ENCODE data around the gene HSBP1L1. TPM values are rescaled to one million over a fixed set of nuclear protein-coding genes. Genes with fewer than 3 reads are reported as not detected.

HSBP1L1 gene
- polyA plus RNA-seq, 1 of the 3 experiments (the other 2 are of a cell fraction) = 7.4 TPM

DNA sequence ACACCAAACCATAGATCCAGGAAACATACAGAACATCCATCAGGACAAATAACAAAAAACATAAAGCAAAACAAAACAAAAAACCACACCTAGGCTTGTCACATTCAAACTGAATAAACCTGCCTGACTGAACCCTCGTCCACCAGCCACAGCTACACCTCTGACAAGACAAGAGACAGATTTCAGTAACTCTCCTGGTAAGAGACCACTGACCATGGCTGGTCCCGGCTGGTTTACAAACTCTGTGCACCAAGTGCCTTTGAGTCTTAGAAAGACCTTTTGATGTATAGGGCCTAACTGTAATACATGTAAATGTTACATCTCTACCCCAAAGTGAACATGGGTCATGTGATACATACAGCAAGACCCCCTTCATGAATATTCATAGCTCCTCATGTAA, 8.2 kb upstream of the HSBP1L1 start (continued):
- TF ChIP-seq, protein P1, sequence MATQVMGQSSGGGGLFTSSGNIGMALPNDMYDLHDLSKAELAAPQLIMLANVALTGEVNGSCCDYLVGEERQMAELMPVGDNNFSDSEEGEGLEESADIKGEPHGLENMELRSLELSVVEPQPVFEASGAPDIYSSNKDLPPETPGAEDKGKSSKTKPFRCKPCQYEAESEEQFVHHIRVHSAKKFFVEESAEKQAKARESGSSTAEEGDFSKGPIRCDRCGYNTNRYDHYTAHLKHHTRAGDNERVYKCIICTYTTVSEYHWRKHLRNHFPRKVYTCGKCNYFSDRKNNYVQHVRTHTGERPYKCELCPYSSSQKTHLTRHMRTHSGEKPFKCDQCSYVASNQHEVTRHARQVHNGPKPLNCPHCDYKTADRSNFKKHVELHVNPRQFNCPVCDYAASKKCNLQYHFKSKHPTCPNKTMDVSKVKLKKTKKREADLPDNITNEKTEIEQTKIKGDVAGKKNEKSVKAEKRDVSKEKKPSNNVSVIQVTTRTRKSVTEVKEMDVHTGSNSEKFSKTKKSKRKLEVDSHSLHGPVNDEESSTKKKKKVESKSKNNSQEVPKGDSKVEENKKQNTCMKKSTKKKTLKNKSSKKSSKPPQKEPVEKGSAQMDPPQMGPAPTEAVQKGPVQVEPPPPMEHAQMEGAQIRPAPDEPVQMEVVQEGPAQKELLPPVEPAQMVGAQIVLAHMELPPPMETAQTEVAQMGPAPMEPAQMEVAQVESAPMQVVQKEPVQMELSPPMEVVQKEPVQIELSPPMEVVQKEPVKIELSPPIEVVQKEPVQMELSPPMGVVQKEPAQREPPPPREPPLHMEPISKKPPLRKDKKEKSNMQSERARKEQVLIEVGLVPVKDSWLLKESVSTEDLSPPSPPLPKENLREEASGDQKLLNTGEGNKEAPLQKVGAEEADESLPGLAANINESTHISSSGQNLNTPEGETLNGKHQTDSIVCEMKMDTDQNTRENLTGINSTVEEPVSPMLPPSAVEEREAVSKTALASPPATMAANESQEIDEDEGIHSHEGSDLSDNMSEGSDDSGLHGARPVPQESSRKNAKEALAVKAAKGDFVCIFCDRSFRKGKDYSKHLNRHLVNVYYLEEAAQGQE (IDR thresholded peaks at IDR 0.05; ENCODE audit: low read depth, low read length) = no peak
- no peak for TF ChIP-seq MEF2A (IDR thresholded peaks at IDR 0.05; ENCODE audit: borderline replicate concordance, low read depth)
- no peak for TF ChIP-seq SMC3 (IDR thresholded peaks at IDR 0.05; ENCODE audit: low read depth, low read length)

DNA sequence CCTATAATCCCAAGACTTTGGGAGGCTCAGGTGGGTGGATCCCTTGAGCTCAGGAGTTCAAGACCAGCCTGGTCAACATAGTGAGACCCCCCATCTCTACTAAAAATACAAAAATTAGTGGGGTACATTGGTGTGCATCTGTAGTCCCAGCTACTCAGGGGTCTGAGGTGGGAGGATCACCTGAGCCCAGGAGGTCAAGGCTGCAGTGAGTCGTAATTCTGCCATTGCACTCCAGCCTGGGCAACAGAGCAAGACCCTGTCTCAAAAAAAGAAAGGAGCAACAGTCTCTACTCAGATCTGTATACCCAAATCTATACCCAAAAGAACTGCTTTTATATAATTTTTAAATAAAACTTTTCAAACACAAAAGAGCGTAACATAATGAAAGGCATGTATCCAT, 5.5 kb upstream of the HSBP1L1 start:
- Histone ChIP-seq H3K9me2 (no peaks in the 10 kb centered on the region), H3K9me3 (no peaks in the 10 kb centered on the region), H3K4me3 (ENCODE audit: low read depth in 2 of 2, low read length in 1 of 2) (no peak overlapping the region), H3K79me2 (ENCODE audit: insufficient read depth) (no peaks in the 10 kb centered on the region), H3F3A (replicated peaks; ENCODE audit: insufficient read depth) (no peaks in the 10 kb centered on the region), H3K36me3 (replicated peaks in 1 of 2; ENCODE audit: control insufficient read depth in 1 of 2, insufficient read depth in 2 of 2, low read length in 1 of 2) (no peaks in the 10 kb centered on the region), H3K4me2 (no peak overlapping the region), H4K20me1 (ENCODE audit: insufficient read depth) (no peaks in the 10 kb centered on the region), H2AFZ (ENCODE audit: low read depth) (no peak overlapping the region), H3K4me1 (ENCODE audit: control insufficient read depth in 1 of 2, insufficient read depth in 2 of 2, low read depth in 1 of 2, low read length in 1 of 2) (no peaks in the 10 kb centered on the region), H3K9ac (no peak overlapping the region), H3K27me3 (ENCODE audit: insufficient read depth) (no peaks in the 10 kb centered on the region), H3K27ac (ENCODE audit: low read depth in 2 of 2, low read length in 1 of 2) (no peak overlapping the region)
- TF ChIP-seq, protein P1 (IDR thresholded peaks at IDR 0.05; ENCODE audit: low read depth, low read length) = no peak
- no peak for TF ChIP-seq TEAD4 (IDR thresholded peaks at IDR 0.05; ENCODE audit: borderline replicate concordance, insufficient read depth)
- no peak for TF ChIP-seq NRF1 (IDR thresholded peaks at IDR 0.05; ENCODE audit: low read depth, low read length)
- TF ChIP-seq FOSL2 (IDR thresholded peaks at IDR 0.05; ENCODE audit: borderline replicate concordance, low read depth) = no peak
- no peak for TF ChIP-seq MEF2A (IDR thresholded peaks at IDR 0.05; ENCODE audit: borderline replicate concordance, low read depth)
- TF ChIP-seq, protein P2, sequence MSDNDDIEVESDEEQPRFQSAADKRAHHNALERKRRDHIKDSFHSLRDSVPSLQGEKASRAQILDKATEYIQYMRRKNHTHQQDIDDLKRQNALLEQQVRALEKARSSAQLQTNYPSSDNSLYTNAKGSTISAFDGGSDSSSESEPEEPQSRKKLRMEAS (IDR thresholded peaks at IDR 0.05; ENCODE audit: low read depth) = no peak
- TF ChIP-seq EZH2phosphoT487 (IDR thresholded peaks at IDR 0.05; ENCODE audit: borderline replicate concordance, low read depth) = no peak
- no peak for TF ChIP-seq MXI1 (IDR thresholded peaks at IDR 0.05; ENCODE audit: low read depth, low read length)
- TF ChIP-seq TAF1 (IDR thresholded peaks at IDR 0.05; ENCODE audit: borderline replicate concordance, low read depth, low read length) = no peak
- no peak for TF ChIP-seq SIN3A (IDR thresholded peaks at IDR 0.05; ENCODE audit: borderline replicate concordance, low read depth, low read length)
- no peak for TF ChIP-seq RFX5 (IDR thresholded peaks at IDR 0.05; ENCODE audit: low read length)
- TF ChIP-seq RXRA (IDR thresholded peaks at IDR 0.05; ENCODE audit: borderline replicate concordance, low read depth) = no peak
- TF ChIP-seq, protein P3, sequence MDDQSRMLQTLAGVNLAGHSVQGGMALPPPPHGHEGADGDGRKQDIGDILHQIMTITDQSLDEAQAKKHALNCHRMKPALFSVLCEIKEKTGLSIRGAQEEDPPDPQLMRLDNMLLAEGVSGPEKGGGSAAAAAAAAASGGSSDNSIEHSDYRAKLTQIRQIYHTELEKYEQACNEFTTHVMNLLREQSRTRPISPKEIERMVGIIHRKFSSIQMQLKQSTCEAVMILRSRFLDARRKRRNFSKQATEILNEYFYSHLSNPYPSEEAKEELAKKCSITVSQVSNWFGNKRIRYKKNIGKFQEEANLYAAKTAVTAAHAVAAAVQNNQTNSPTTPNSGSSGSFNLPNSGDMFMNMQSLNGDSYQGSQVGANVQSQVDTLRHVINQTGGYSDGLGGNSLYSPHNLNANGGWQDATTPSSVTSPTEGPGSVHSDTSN (IDR thresholded peaks at IDR 0.05) = no peak
- no peak for TF ChIP-seq NFIC (IDR thresholded peaks at IDR 0.05; ENCODE audit: borderline replicate concordance)
- TF ChIP-seq, protein P4, sequence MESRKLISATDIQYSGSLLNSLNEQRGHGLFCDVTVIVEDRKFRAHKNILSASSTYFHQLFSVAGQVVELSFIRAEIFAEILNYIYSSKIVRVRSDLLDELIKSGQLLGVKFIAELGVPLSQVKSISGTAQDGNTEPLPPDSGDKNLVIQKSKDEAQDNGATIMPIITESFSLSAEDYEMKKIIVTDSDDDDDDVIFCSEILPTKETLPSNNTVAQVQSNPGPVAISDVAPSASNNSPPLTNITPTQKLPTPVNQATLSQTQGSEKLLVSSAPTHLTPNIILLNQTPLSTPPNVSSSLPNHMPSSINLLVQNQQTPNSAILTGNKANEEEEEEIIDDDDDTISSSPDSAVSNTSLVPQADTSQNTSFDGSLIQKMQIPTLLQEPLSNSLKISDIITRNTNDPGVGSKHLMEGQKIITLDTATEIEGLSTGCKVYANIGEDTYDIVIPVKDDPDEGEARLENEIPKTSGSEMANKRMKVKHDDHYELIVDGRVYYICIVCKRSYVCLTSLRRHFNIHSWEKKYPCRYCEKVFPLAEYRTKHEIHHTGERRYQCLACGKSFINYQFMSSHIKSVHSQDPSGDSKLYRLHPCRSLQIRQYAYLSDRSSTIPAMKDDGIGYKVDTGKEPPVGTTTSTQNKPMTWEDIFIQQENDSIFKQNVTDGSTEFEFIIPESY (IDR thresholded peaks at IDR 0.05; ENCODE audit: borderline replicate concordance, low read depth) = no peak
- no peak for TF ChIP-seq CHD2 (IDR thresholded peaks at IDR 0.05; ENCODE audit: low read length, partially characterized antibody)
- TF ChIP-seq RCOR1 (IDR thresholded peaks at IDR 0.05; ENCODE audit: low read length) = no peak
- TF ChIP-seq SMC3 (IDR thresholded peaks at IDR 0.05; ENCODE audit: low read depth, low read length) = no peak
- TF ChIP-seq, protein P5, sequence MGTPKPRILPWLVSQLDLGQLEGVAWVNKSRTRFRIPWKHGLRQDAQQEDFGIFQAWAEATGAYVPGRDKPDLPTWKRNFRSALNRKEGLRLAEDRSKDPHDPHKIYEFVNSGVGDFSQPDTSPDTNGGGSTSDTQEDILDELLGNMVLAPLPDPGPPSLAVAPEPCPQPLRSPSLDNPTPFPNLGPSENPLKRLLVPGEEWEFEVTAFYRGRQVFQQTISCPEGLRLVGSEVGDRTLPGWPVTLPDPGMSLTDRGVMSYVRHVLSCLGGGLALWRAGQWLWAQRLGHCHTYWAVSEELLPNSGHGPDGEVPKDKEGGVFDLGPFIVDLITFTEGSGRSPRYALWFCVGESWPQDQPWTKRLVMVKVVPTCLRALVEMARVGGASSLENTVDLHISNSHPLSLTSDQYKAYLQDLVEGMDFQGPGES (IDR thresholded peaks at IDR 0.05; ENCODE audit: low read depth, low read length) = no peak
- POLR2A ChIA-PET = no interaction called here
- DNase-seq = no peak
- WGBS (ENCODE audit: low lambda C conversion rate) = 95% methylated on average over 2 of the region's 2 CpGs
- CTCF ChIA-PET = no interaction called here
